Melanocyte of skin (primary cell): ENCODE results near the gene VSNL1. TPM values are rescaled to one million over a fixed set of nuclear protein-coding genes. Genes with fewer than 3 reads are reported as not detected.

Source experiments
- total RNA-seq, 2 donors: library from RNA; depleted of rRNA; stranded (reverse); fragments of >200 nt; gene quantifications; 2 replicates each; pipeline ENCODE4 v1.2.3, GENCODE V29; 2012

The VSNL1 gene
- total RNA-seq, result under 1 TPM in 1 of 2 donors, not detected in 1; 0.34 TPM

DNA sequence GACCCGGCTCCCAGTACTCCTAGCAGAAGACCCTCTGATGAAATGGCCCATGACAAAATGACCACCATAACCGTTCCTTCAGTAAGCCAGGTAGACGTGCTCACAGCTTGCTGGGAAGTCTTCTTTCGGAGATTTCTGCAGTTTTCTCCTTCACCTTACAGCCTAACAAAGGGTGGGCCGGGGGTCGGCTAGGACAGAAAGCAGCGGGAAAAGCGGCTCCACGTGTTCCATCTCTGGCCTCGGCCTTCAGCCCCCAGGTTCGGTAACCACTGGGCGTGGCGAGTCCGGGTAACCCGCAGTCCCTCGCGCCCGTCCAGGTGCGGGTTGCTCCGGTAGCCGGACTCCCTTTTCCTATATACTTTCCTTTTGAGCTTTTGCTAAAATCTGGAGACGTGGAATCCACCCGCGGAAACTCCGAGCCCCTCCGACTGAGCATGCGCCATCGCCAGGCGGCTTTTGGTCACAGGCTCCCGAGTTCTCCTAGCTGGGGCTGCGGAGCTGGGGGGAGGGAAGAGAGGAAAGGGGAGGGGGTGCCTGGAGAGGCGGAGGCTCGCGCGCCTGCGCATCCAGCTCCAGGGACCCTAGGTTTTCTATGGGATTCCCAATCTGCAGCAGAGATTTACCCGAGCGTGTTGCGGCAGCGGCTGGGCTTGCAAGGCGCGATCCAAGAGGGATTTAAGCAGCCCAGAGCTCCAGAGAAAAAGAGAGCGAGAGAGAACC is at the start of gene VSNL1:
Gene VSNL1, plus strand, starts transcription at position 604 of the 720 bp plus-strand sequence. CDS start 51,379 bp downstream, outside the sequence.

DNA sequence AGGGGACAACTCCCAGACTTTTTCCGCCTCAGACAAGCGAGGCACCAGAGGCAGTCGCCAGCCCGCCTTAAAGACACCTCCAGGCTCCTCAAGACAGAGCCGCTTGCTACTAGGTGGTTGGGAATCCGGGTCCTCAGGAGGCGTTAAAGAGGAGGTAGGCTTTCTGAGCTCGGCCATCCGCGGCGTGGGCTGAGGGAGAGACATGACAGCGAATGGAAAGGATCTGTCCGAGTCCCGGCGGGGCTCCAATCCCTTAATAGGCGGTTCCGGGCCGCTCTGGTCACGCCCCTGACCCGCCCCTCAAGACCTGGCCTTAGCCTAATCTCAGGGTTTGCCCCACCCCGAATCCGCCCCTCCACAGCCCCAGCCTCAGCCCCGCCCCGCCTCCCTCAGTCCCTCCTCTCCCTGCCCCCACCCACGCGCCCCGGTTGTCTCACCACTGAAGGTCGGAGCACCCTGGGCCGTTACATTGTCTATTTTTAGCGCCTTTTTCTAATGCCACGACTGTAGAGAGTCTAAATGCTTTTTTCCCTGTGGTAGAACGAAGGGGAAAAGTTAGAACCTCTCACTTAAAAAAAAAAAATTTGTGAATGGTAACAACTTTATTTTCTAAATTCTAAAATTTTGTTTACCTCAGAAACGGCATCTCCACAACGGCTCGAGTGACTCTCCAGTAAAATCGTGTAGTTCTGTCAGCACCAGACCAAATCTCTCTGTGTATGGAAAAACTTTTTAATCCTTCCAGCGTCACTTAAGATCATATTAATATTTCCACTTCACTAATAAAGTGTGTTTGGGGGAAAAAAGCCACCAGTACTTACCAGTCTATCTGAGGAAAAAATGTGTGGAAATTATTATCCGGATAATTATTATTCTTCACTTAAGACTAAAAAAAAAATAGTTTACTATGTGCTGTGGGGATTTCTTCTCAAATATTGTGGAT is 22.0 kb upstream of the VSNL1 start, which contains the start of gene RAD51AP2:
Gene RAD51AP2, minus strand, starts transcription at position 229 of the 943 bp plus-strand sequence. Its CDS starts 25 bp downstream, at position 204.

Other genes starting within 250 kb of the VSNL1 start
- gene RAD51AP2, start 22.3 kb upstream of the VSNL1 start, total RNA-seq, result not detected
- gene SMC6, start 213.1 kb downstream of the VSNL1 start, total RNA-seq, result 10 to 100 TPM; 25.0 to 25.8 TPM
- 10 to 100 TPM; 20.0 to 21.3 TPM for gene GEN1, start 213.4 kb downstream of the VSNL1 start, total RNA-seq